Measurements from ENCODE around the gene DUSP6. TPM values are rescaled to one million over a fixed set of nuclear protein-coding genes. Genes with fewer than 3 reads are reported as not detected.

The DUSP6 gene
- polyA plus RNA-seq, 2 of the 4 experiments (the other 2 are of a cell fraction), result 3.8 to 27.0 TPM

GRCh38 chr12:89324437-89324836 is 27.9 kb downstream of the DUSP6 start:
- H3K4me3 ChIP-seq, result no peak overlapping the region
- no peak for DNase-seq (ENCODE audit: low read depth in 1 of 2, low spot score in 1 of 2)
- no peaks in the 10 kb centered on the region for H3K4me1 ChIP-seq
- 71% methylated on average over 7 of the region's 7 CpGs for WGBS (ENCODE audit: missing lambda C conversion rate)
- no peak for FAIRE-seq
- H3K27ac ChIP-seq, result no peak overlapping the region
- no peak overlapping the region for H3K4me2 ChIP-seq
- ChIA-PET CTCF (no interaction called here), POLR2A (no interaction called here)
- no peaks in the 10 kb centered on the region for H3K9me3 ChIP-seq
- ATAC-seq, result no peak
- TF ChIP-seq CHD2 (IDR thresholded peaks at IDR 0.05; ENCODE audit: low read length, partially characterized antibody) (no peak), ZSCAN20 (CRISPR knock-in tag; IDR thresholded peaks at IDR 0.05) (no peak), ESRRA (IDR thresholded peaks at IDR 0.05; ENCODE audit: borderline replicate concordance, low read length) (no peak), NPAS2 (CRISPR knock-in tag; IDR thresholded peaks at IDR 0.05; ENCODE audit: borderline replicate concordance) (no peak), MAX (IDR thresholded peaks at IDR 0.05) (no peak), ZC3H11A (IDR thresholded peaks at IDR 0.05) (no peak), PHF8 (IDR thresholded peaks at IDR 0.05; ENCODE audit: borderline replicate concordance, low read depth) (no peak)

- POLR2A ChIA-PET, result no interaction called here
- no peak overlapping the region for H3K27ac ChIP-seq
- 87% methylated on average over 3 of the region's 3 CpGs for WGBS (ENCODE audit: missing lambda C conversion rate)
- FAIRE-seq (no peak), ATAC-seq (no peak), DNase-seq (ENCODE audit: low read depth in 1 of 2, low spot score in 1 of 2) (no peak)
- CTCF ChIA-PET, result no interaction called here
- TF ChIP-seq BCL3 (IDR thresholded peaks at IDR 0.05), result no peak
- TF ChIP-seq SMC3 (IDR thresholded peaks at IDR 0.05), result no peak
- no peak for TF ChIP-seq POLR2A (IDR thresholded peaks at IDR 0.05; ENCODE audit: low read length)
- H3K4me3 ChIP-seq, result no peak overlapping the region
- H3K4me1 ChIP-seq, result no peaks in the 10 kb centered on the region
- no peaks in the 10 kb centered on the region for H3K9me3 ChIP-seq
- no peak overlapping the region for H3K4me2 ChIP-seq
Measured at GRCh38 chr12:89323568-89324218, 28.6 kb downstream of the DUSP6 start.

- H3K4me2 ChIP-seq, result no peak overlapping the region
- no peak for DNase-seq (ENCODE audit: low read depth in 1 of 2, low spot score in 1 of 2)
- POLR2A ChIA-PET, result no interaction called here
- TF ChIP-seq NR3C1 (IDR thresholded peaks at IDR 0.05) (no peak), MAFK (IDR thresholded peaks at IDR 0.05; ENCODE audit: partially characterized antibody) (peak; percentile 23)
- no peak overlapping the region for H3K27ac ChIP-seq
- H3K4me1 ChIP-seq, result no peaks in the 10 kb centered on the region
- WGBS (ENCODE audit: missing lambda C conversion rate), result 79% methylated on average over 1 of the region's 1 CpG
- ATAC-seq, result no peak
- H3K9me3 ChIP-seq, result no peaks in the 10 kb centered on the region
- CTCF ChIA-PET, result no interaction called here
- FAIRE-seq, result no peak
- no peak overlapping the region for H3K4me3 ChIP-seq
Measured at GRCh38 chr12:89320735-89321134, 31.6 kb downstream of the DUSP6 start.

GRCh38 chr12:89319606-89320005 is 32.7 kb downstream of the DUSP6 start:
- FAIRE-seq, result peak; percentile 32
- CTCF ChIA-PET, result no interaction called here
- 87% methylated on average over 2 of the region's 2 CpGs for WGBS (ENCODE audit: missing lambda C conversion rate)

GRCh38 chr12:89319122-89319521 is 33.2 kb downstream of the DUSP6 start:
- CTCF ChIA-PET, result no interaction called here
- ATAC-seq (no peak), FAIRE-seq (no peak), DNase-seq (ENCODE audit: low read depth in 1 of 2, low spot score in 1 of 2) (no peak)
- H3K4me1 ChIP-seq, result no peaks in the 10 kb centered on the region
- TF ChIP-seq CHD2 (IDR thresholded peaks at IDR 0.05; ENCODE audit: low read length, partially characterized antibody), result no peak
- TF ChIP-seq USF2 (IDR thresholded peaks at IDR 0.05), result no peak
- TF ChIP-seq REST (IDR thresholded peaks at IDR 0.05), result no peak
- no peak for TF ChIP-seq ELK1 (IDR thresholded peaks at IDR 0.05; ENCODE audit: low read depth, low read length)
- TF ChIP-seq ZC3H11A (IDR thresholded peaks at IDR 0.05), result no peak
- no peak overlapping the region for H3K27ac ChIP-seq
- no peaks in the 10 kb centered on the region for H3K9me3 ChIP-seq
- H3K4me2 ChIP-seq, result no peak overlapping the region
- POLR2A ChIA-PET, result no interaction called here
- no peak overlapping the region for H3K4me3 ChIP-seq
- 39% methylated on average over 4 of the region's 4 CpGs for WGBS (ENCODE audit: missing lambda C conversion rate)

More at GRCh38 chr12:89319606-89320005, 32.7 kb downstream of the DUSP6 start:
- Histone ChIP-seq H3K9me3 (no peaks in the 10 kb centered on the region), H3K4me3 (no peak overlapping the region), H3K4me1 (no peaks in the 10 kb centered on the region), H3K4me2 (no peak overlapping the region), H3K27ac (no peak overlapping the region)
- ATAC-seq (no peak), DNase-seq (ENCODE audit: low read depth in 1 of 2, low spot score in 1 of 2) (no peak)
- POLR2A ChIA-PET, result no interaction called here
- no peak for TF ChIP-seq RARB (CRISPR knock-in tag; IDR thresholded peaks at IDR 0.05)
